Adipocyte (in vitro differentiated cells): Measurements from ENCODE around the gene MYH16.
"Not testable (repeated sequence)": the region's sequence is repeated elsewhere in the genome, so short reads cannot be mapped to it uniquely, and the experiment has no call there.

Source experiments
- DNase-seq: peaks from one replicate; pipeline ENCODE4 v3.0.0-alpha.2; 2015; ENCODE audit warnings: low read depth
- H3K27me3 ChIP-seq: replicated peaks from 2 replicates; pipeline ENCODE4 v1.7.0; 2013; ENCODE audit warnings: mild to moderate bottlenecking, low read length, moderate library complexity; ENCODE audit not compliant: control insufficient read depth, insufficient read depth
- H3K36me3 ChIP-seq: 2 replicates; pipeline ENCODE4 v1.7.0; 2013; ENCODE audit warnings: low read length, mild to moderate bottlenecking, moderate library complexity; ENCODE audit not compliant: control insufficient read depth, insufficient read depth, severe bottlenecking
- H3K4me1 ChIP-seq: 2 replicates; pipeline ENCODE4 v1.7.0; 2013; ENCODE audit warnings: mild to moderate bottlenecking, low read length, moderate library complexity; ENCODE audit not compliant: control insufficient read depth, insufficient read depth
- H3K4me3 ChIP-seq: 2 replicates; pipeline ENCODE4 v1.7.0; 2013; ENCODE audit warnings: mild to moderate bottlenecking, low read length, moderate library complexity
- H3K9ac ChIP-seq: 2 replicates; pipeline ENCODE4 v1.7.0; 2013; ENCODE audit warnings: mild to moderate bottlenecking, low read length, moderate library complexity
- H3K9me3 ChIP-seq: 2 replicates; pipeline ENCODE4 v1.7.0; 2013; ENCODE audit warnings: mild to moderate bottlenecking, low read length, moderate library complexity; ENCODE audit not compliant: control insufficient read depth

The MYH16 gene

DNA sequence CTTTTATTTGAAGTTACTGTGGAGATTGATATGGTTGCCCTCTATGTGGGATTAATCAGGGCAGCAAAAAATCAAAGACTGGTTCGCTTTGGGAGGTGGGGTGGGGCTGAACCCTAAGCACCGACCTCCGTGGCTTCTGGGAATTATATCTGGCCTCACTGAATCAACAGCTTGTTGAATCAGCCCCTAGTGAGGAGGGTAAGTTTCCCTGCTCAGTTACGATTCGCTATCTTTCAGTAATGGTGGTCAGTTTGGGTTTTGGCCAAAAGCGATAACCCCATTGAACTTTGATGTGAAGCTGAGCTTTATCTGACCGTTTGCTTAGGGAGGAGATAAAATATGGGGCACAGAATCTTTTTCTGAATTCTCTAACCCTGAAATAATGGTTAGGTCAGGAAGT lies 36.5 kb downstream of the MYH16 start:
- no peaks in the 10 kb centered on the region for H3K4me1 ChIP-seq
- H3K4me3 ChIP-seq: no peak overlapping the region
- DNase-seq: no peak
- no peaks in the 10 kb centered on the region for H3K36me3 ChIP-seq
- H3K27me3 ChIP-seq: no peaks in the 10 kb centered on the region
- peaks cover 11% of the 10 kb centered on the region for H3K9me3 ChIP-seq
- no peak overlapping the region for H3K9ac ChIP-seq

DNA sequence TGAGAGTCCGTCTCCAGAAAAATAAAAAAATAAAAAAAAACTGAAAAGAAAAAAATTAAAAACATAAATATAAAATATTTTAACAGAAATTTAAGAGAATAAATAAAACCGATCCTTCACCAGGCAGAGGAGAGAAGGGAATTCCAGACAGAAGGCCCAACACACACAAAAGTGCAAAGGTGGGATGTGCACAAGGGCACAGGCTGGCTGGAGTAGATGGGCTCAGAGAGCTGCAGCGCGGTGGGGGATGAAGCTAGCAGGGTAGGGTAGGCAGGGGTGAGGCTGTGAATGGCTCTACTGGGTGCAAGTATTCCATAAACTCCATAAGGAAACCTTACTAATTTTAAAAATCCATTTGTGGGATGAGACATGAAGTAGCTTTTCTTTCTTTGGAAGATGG lies 37.4 kb downstream of the MYH16 start:
- Histone ChIP-seq H3K4me1 (no peaks in the 10 kb centered on the region), H3K27me3 (no peaks in the 10 kb centered on the region), H3K36me3 (no peaks in the 10 kb centered on the region), H3K9me3 (peaks cover 11% of the 10 kb centered on the region), H3K9ac (no peak overlapping the region), H3K4me3 (no peak overlapping the region)
- no peak for DNase-seq

DNA sequence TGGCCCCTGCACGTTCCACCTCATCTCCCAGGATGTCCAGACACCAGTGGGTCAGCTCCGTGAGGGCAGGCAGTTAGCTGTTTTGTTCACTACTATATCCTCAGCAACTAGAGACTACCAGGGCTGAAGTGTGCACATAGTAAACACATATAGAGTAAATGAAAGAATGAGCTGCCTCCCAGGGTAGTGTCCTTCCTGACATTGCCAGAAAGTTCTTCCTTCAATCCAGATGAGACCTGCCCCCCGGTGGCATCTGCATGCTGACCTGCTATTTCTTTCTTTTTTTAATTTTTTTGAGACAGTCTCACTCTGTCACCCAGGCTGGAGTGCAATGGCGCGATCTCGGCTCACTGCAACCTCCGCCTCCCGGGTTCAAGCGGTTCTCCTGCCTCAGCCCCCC lies 39.1 kb downstream of the MYH16 start:
- Histone ChIP-seq H3K9ac (no peak overlapping the region), H3K36me3 (no peaks in the 10 kb centered on the region), H3K4me3 (no peak overlapping the region)

GRCh38 chr7:99312316-99313203 lies 39.9 kb downstream of the MYH16 start:
- no peak overlapping the region for H3K4me3 ChIP-seq
- peaks cover 11% of the 10 kb centered on the region for H3K9me3 ChIP-seq
- DNase-seq: peak; percentile 89
- no peaks in the 10 kb centered on the region for H3K36me3 ChIP-seq
- H3K4me1 ChIP-seq: no peaks in the 10 kb centered on the region
- no peaks in the 10 kb centered on the region for H3K27me3 ChIP-seq
- no peak overlapping the region for H3K9ac ChIP-seq

More for the DNA sequence above, 39.1 kb downstream of the MYH16 start:
- Histone ChIP-seq H3K9me3 (peaks cover 11% of the 10 kb centered on the region), H3K27me3 (no peaks in the 10 kb centered on the region), H3K4me1 (no peaks in the 10 kb centered on the region)
- no peak for DNase-seq

DNA sequence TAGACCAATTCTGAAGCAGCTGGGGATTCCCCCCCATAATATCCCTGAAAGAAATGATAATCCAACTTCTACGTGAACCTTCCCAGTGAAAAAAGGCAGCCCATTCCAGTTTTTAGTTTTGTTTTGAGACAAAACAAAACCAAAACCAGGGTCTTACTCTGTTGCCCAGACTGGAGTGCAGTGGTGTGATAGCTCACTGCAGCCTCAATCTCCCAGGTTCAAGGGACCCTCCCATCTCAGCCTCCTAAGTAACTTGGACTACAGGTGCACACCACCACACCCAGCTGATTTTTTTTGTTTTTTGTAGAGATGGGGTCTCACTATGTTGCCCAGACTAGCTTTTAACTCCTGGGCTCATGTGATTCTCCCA lies 40.5 kb downstream of the MYH16 start:
- Histone ChIP-seq H3K9me3 (peaks cover 11% of the 10 kb centered on the region), H3K27me3 (no peaks in the 10 kb centered on the region), H3K36me3 (no peaks in the 10 kb centered on the region), H3K4me3 (no peak overlapping the region), H3K4me1 (no peaks in the 10 kb centered on the region), H3K9ac (no peak overlapping the region)
- no peak for DNase-seq

DNA sequence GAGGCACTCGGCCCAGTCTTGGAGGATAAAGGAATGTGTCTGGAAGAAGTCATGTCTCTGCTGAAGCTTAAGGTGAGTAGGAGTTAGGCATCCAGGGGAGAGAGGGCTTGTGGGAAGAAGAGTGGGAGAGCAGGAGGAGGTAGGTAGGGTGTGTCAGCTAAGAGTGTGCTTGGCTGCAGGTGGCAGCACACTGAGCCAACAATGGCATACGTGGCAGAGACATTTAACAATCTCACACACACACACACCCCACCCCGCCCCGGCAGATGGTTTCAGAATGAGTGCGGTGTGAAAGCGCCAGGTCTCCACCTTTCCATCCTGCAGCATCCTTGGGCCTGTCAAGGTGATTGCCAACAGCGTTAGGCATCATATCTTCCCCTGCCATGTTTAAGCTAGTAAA lies 41.9 kb downstream of the MYH16 start:
- DNase-seq: no peak
- Histone ChIP-seq H3K9me3 (peaks cover 10% of the 10 kb centered on the region), H3K9ac (no peak overlapping the region), H3K4me3 (no peak overlapping the region), H3K4me1 (no peaks in the 10 kb centered on the region), H3K36me3 (no peaks in the 10 kb centered on the region), H3K27me3 (no peaks in the 10 kb centered on the region)

DNA sequence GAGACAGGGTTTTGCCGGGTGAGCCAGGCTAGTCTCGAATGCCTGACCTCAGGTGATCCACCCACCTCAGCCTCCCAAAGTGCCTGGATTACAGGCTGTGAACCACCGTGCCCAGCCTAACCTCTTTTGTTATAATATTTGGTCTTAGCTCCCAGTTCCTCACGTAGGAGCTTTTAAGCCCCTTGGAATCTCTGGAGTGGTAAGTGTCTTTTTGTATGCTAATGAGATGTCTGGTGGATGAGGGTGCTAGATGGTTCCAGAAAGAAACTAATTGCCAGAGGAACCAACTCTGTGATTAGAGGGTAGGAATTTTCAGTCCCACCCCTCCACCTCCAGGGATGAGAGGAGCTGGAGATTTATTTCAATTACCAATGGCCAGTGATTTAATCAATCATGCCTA lies 47.7 kb downstream of the MYH16 start:
- peaks cover 8% of the 10 kb centered on the region for H3K4me1 ChIP-seq
- no peaks in the 10 kb centered on the region for H3K36me3 ChIP-seq
- no peaks in the 10 kb centered on the region for H3K27me3 ChIP-seq
- H3K4me3 ChIP-seq: no peak overlapping the region
- H3K9ac ChIP-seq: no peak overlapping the region
- no peaks in the 10 kb centered on the region for H3K9me3 ChIP-seq
- no peak for DNase-seq

DNA sequence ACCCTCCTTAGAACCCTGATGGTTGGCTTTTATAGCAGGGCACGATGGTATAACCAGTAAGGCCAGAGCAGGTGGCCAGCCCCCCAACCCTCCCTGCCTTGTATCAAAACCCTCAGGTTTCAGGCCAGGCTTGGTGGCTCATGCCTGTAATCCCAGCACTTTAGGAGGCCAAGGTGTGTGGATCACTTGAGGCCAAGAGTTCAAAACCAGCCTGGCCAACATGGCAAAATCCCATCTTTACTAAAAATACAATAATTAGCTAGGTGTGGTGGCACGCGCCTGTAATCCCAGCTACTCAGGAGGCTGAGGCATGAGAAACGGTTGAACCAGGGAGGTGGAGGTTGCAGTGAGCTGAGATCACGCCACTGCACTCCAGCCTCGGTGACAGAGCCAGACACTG lies 50.0 kb downstream of the MYH16 start:
- H3K9ac ChIP-seq, H3K27me3 ChIP-seq, H3K9me3 ChIP-seq, DNase-seq, H3K4me3 ChIP-seq, H3K36me3 ChIP-seq: not testable (repeated sequence)
- H3K4me1 ChIP-seq: peaks cover 19% of the 10 kb centered on the region

DNA sequence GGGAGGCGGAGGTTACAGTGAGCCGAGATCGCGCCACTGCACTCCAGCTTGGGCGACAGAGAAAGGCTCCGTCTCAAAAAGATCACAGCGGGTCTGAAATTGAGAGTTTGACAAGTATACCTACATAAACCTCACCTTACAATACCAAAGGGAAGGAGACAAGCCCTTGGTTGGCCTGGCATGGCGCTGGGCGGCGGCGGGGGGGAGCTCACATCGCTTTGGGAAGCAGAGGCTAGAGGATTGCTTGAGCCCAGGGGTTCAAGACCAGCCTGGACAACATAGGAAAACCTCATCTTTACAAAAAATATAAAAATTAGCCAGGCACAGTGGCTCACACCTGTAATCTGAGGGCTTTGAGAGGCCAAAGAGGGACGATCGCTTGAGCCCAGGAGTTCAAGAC lies 51.9 kb downstream of the MYH16 start:
- H3K9ac ChIP-seq: peak overlapping the region; percentile 99
- H3K36me3 ChIP-seq: no peaks in the 10 kb centered on the region
- DNase-seq: no peak
- no peaks in the 10 kb centered on the region for H3K27me3 ChIP-seq
- H3K9me3 ChIP-seq: no peaks in the 10 kb centered on the region
- peaks cover 22% of the 10 kb centered on the region for H3K4me1 ChIP-seq
- peak overlapping the region; percentile 99 for H3K4me3 ChIP-seq

DNA sequence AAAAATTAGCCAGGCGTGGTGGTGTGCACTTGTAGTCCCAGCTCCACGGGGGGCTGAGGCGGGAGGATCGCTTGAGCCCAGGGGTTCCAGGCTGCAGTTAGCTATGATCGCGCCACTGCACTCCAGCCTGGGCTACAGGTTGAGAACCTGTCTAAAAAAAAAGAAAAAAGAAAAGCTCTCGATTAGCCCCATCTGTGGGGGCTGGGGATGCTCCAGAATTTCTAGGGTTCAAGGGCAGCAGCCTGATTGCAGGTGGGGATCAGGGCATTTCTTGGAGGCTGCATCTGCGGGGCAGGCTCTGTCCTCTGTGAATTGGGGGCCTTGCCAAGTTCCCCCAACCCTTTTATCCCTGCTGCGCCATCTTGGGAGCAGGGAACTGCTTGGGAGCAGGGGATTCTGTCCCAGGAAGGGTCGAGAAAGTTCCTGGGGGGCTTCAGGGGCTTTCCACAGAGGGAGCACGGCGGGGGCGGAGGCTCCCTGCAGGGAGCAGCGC lies 52.4 kb downstream of the MYH16 start:
- no peaks in the 10 kb centered on the region for H3K9me3 ChIP-seq
- peaks cover 23% of the 10 kb centered on the region for H3K4me1 ChIP-seq
- no peak for DNase-seq
- peak overlapping the region; percentile 99 for H3K9ac ChIP-seq
- no peaks in the 10 kb centered on the region for H3K27me3 ChIP-seq
- peak overlapping the region; percentile 99 for H3K4me3 ChIP-seq
- no peaks in the 10 kb centered on the region for H3K36me3 ChIP-seq

DNA sequence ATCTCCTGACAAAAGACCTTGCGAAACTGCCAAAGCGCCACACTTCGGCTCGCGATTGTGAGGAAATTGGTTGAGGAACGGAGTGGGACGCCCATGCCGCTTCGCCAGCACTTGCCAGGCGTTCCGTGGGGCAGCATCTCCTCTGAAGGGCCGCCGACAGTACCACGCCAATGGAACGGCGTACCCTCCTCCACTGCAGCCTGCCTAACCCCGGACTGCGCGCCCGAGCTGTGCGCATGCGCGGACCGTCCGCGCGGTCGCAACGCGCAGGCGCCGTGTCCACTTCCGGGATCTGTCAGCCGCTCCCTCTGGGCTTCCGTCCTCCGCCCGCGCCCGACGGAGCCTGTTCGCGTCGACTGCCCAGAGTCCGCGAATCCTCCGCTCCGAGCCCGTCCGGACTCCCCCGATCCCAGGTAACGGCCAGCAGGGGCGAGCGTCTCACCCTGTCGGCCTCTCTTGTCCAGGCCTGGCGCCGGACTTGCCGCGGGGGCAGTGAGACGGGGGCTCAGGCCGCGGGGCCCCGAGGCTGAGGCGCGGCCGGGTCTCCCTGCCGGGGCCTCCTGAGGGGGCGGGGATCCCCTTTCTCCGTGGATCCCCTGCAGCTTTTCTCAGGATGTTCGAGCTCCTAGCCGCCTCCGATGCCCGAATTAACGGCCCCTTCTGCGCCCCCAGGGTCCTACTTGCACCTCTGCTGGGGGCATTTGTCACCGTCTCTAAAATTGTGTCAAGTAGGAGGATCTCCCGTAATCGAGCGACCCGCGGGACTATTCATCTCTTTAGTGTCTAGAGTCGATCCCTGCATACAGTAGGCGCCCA lies 53.2 kb downstream of the MYH16 start, which contains the start of gene ARPC1A:
Gene ARPC1A, plus strand, starts transcription at position 307 of the 816 bp plus-strand sequence. CDS start 7,456 bp downstream, outside the sequence.
- Histone ChIP-seq H3K36me3 (no peaks in the 10 kb centered on the region), H3K9ac (peak within 1 kb of the TSS; percentile 99), H3K9me3 (no peaks in the 10 kb centered on the region), H3K4me3 (peak within 1 kb of the TSS; percentile 99), H3K27me3 (no peaks in the 10 kb centered on the region), H3K4me1 (peaks cover 31% of the 10 kb centered on the region)
- peak; percentile 97 for DNase-seq
